GM19395 (cell line): ENCODE measurements around the gene SEMA4D.

Experiments used
- ATAC-seq: cut with Tn5 transposase; IDR thresholded peaks from one replicate; pipeline ENCODE4 v1.9.1; 2021; ENCODE audit warnings: mild to moderate bottlenecking, moderate library complexity; ENCODE audit not compliant: unreplicated experiment

SEMA4D gene, protein sequence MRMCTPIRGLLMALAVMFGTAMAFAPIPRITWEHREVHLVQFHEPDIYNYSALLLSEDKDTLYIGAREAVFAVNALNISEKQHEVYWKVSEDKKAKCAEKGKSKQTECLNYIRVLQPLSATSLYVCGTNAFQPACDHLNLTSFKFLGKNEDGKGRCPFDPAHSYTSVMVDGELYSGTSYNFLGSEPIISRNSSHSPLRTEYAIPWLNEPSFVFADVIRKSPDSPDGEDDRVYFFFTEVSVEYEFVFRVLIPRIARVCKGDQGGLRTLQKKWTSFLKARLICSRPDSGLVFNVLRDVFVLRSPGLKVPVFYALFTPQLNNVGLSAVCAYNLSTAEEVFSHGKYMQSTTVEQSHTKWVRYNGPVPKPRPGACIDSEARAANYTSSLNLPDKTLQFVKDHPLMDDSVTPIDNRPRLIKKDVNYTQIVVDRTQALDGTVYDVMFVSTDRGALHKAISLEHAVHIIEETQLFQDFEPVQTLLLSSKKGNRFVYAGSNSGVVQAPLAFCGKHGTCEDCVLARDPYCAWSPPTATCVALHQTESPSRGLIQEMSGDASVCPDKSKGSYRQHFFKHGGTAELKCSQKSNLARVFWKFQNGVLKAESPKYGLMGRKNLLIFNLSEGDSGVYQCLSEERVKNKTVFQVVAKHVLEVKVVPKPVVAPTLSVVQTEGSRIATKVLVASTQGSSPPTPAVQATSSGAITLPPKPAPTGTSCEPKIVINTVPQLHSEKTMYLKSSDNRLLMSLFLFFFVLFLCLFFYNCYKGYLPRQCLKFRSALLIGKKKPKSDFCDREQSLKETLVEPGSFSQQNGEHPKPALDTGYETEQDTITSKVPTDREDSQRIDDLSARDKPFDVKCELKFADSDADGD

DNA sequence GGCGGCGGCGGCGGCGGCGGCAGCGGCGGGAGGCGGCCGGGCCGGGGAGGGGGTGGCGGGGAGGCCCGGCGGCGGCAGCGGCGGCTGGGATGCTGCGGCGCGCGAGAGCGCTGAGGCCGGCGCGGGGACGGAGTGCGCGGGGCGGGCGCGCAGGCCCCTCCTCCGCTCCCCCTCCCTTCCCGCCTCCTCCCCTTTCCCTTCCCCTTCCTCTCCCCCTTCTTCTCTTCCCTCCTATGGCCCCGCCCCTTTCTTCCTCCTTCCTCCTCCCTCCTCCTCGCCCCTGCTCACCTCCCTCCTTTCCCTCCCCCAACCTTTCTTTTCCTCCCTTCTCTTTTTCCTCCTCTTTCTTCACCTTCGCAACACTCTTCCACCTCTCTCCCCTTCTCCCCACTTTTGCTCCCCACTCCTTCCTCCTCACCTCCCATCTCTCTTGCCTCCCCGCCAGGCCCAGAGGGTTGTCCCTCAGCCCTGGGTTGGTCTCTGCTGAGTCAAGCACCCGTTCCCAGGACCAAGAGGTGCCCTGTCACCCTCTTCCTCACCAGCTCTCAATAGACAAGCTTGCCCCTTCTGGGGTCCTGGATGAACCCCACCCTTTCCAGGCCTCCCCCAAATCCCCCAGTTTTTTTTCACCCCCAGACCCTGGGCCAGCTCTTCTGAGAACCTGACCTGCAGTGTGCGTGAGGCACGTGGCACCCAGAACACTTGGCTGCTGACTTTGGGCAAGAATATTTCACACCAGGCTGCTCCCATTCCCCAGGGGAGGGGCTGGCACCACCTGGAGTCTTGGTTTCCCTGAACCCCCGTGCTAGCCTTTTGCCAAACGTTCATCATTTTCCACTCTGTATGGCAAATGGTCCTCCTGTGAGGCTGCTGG lies at the start of gene SEMA4D:
TSS of gene SEMA4D (minus strand) at position 136 of the 874 bp plus-strand sequence. CDS start 92,657 bp downstream, outside the sequence.
- ATAC-seq: peak; percentile 36

DNA sequence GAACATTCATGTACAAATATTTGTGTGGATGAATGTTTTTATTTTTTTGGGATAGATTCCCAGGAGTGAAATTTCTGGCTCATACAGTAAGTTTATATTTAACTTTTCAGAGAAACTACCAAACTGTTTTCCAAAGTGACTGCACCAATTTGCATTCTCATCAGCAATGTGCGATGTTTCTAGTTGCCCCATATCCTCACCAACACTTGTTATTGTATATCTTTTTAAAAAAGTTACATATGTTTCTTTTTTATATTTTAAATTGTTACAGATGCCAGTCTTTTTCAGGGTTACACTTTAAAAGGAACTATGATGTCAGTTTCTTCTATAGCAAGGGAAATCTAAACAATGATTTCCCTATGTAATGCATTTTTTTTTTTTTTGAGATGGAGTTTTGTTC lies 49.1 kb upstream of the SEMA4D start:
- ATAC-seq: no peak

DNA sequence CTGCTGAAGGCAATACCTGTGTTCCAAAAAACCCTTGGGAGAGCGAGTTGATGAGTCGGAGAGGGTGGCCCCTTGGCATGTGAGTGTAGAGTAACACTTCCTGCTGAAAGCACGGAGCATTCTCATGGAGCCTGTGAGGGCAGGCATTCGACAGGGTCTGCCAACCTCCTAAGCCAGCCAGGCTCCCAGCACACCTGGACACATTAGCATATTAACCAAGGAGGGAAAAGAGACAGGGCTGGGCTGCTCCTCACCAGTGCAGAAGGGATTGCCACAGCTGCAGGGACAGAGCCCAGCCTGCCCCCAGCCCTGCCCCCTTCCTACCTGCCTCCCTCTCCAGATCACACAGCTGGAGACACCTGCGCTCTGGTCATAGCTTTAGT lies 46.4 kb upstream of the SEMA4D start:
- no peak for ATAC-seq

DNA sequence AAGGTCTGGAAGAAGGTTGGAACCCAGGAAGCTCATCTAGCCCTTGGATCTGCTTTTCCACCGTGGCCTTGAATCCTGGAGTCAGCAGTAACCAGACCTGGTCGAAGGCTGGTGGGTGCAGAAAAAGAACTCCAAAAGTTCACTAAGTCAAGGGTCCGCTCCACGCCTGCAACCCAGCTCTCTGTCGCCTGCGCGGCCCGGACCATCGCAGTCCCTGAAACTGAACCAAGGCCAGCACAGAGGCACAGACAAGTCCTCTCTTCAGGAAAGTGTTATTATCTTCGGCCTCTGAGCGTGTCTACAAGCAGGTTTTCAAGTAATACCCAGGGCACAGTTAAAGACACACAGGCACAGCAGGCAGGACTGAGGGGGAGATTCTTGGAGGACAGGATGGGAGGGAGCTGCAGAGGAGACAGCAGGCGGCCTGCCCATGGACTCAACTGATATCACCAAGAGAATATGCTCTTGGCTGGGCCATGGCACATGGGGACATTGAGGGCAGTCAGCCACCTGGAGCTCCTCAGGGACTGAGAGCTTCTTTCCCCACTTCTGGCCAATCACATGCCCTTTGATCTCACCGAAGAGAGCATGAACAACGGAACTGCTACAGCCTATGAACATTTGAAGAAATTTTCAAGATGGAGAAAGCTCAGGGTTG lies 45.8 kb upstream of the SEMA4D start:
- no peak for ATAC-seq

DNA sequence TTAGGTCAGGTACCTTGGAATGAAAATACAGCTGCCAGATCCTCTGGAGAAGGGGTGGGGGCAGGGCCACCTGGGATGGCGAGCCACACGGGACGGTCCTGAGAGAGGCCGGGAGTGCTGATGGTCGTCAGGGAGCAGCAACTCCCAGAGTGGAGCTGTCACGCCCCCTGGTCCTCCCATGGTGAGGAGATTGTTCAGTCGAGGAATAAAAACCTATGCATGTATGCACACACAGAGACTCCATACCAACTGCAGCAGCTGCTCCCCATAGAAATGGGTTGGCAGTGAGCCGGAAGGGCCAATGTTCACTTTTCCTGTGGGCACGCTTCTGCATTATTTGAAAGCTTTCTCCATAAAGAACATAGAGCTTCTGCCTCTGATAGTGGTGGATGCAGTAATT lies 45.2 kb upstream of the SEMA4D start:
- ATAC-seq: no peak

DNA sequence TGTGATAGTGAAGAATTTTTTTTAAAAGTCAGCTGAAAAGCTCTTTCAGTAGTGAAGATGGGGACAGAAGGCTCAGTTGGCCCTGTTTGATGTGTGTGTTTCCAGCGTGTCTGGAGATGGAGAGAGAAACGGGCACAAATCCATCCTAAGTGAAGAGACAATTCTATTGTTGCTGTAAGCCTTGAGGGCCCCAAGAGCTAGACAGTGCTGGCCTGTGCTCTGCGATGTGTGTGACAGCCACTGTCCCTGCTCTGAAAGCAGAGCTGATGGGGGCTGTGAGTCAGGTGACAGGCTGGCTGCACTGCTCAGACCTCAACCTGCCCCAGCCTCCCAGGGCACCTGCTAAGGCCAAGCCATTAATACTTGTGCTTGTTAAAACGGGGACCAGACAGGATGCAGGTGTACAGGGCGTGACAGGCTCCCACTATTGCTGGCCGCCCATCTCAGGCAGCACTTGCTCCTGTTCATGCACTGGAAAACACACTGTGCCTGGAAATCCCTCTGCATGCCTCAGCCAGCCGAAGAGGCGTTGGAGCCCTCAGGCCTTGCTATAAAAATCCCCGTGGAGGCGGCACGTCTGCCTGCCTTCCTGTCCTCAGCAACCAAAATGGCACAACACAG lies 44.6 kb upstream of the SEMA4D start:
- no peak for ATAC-seq

DNA sequence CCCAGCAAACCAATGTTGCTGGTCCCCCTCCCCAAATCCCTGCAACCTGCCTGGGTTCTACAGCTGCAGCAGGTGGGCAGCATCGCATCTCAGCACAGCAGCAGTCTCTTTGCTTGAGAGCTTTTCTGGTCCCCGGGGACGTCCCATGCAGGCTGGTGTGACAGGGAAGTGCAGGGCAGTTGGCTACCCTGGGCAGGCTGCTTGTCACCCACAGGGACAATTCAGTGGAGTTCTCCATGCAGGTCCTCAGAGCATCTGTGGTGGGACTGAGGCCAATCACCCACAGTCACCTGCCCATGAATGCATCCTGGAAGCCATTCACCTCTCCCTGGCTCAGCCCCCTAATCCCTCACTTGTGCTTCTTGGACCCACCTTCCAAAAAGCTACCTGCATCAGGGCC lies 43.9 kb upstream of the SEMA4D start:
- no peak for ATAC-seq

DNA sequence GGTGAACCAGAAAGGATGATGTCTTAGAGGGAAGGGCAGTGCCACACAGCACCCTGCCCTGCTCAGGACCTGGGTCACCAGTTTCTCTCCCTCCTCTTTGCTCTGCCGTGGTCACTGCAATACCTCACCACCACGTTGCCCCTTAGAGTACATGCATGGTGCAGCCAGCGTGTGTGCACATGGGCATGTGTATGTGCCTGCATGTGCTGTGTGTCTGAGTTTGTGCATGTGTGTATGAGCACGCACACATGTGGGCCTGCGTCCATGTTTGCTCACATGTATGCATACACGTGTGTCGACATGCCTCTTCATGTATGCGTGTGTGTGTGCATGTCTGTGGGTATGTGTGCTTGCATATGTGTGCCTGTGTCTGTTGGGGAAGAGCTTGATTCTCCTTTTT lies 41.5 kb upstream of the SEMA4D start:
- no peak for ATAC-seq

DNA sequence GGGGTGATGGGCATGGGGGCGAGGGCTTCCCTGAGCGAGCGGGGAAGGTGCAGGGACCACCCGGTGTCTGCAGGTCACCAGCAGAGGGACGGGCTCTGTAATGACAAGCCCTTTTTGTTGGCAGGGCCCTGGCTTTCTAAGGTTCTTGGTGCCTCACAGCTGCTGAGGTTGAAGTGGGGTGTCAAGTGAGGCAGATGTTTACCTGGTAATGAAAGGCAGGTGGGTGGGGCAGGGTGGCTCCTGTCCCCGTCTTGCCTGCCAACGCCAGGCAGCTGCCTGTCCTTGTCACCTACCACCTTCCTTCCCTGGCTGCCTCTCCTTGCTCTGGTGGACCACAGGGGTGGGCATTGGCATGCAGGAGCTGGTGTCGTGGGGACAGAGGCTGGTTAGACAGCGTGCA lies 41.0 kb upstream of the SEMA4D start:
- no peak for ATAC-seq

DNA sequence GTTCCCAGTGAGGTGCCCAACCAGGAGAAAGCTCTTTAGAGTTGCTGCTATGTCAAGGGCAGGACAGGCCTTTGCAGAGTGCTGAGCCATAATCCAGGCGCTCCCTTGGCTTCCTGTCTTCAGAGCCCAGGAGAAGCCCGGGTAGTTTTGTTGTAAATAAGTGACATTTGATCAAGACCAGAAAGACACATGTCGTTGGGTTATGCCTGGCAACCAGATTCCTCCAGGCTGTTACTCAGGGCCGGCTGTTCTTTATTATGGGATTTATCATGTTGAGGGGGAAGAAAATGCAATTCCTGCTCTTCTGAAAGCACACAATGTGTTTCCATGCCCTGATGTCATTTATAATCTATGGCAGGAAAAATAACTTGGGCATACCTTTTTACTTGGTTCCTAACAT lies 39.3 kb upstream of the SEMA4D start:
- ATAC-seq: no peak

DNA sequence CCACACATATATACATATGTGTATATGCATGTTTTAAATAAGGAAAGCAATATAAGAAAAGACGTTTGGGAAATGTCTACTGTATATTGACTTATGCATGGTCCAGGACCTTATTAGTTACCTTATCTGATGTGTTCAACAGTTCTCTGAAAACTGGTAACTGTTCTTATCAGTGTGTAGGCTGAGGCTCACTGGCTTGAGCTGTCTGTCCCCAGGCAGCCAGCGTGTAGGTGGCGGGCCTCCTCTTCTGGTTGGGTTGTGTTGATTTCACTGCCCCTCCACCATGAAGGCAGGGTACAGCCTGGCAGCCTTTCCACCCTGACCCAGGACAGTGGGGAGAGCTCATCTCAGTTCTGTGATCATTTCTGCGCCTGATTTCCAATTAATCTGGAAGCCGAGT lies 38.7 kb upstream of the SEMA4D start:
- peak; percentile 53 for ATAC-seq

DNA sequence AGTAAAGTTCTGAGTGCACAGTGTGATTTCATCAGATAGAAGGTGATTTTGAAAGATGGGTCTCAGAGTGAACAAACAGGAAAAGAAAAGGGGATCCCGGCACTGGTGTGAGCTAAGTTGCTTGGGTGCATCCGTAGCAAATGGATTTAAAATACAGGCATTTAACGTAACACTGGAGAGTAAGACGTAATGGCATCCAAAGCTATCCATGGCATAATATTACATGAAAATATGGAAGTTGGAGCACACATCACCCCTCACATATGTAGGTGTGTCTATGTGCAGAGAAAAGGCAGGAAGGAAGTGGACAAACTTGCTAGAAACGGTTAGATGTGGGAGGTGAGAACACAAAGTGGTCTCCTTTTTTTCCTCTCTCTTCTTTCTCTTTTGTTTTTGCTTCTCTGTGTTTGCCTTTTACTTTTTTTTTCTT lies 38.2 kb upstream of the SEMA4D start:
- peak; percentile 69 for ATAC-seq

DNA sequence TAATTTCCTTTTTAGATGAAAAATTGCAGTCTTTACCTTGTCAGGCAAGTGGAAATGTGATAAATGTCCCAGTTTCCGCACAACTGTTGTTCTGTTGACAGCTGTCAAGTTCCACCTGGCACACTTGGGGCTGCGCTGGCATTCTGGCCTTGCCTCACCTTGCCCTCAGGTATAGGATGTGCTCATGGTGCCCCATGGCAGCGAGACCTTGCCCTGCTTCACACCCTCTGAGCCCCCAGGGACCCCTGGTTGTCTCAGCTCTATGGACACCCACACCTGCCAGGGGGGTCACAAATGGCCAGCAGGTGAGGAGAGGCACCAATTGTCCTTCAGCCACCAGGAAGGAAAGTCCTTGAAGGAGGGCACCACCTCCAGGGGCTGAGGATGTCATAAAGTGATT lies 37.5 kb upstream of the SEMA4D start:
- no peak for ATAC-seq

DNA sequence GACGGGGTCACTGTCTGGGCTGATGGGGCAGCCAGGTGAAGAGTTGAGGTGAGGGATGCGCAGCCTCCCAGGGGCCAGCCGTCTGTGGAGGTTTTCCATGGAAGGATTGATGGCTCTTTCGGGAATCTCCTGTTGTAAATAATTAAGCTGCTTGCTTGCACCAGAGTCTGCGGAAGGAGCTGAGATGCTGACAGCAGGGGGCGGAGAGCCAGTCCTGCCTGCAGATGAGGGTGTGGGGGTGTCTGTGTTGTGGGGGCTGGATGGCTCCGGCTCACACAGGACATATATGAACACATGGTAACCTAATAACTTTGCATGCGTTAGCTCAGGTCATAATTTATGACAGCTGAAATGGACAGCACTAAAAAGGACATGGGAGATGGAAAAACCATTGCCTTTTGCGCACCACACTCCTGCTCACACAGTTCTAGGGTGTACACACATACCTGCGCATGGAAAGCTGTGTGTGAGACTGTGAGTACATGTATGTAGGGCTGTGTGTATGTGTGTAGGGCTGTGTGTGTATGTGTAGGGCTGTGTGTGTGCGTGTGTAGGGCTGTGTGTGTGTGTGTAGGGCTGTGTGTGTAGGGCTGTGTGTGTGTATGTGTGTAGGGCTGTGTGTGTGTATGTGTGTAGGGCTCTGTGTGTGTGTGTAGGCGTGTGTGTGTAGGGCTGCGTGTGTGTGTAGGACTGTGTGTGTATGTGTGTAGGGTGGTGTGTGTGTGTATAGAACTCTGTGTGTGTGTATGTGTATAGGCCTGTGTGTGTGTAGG lies 36.8 kb upstream of the SEMA4D start:
- no peak for ATAC-seq

DNA sequence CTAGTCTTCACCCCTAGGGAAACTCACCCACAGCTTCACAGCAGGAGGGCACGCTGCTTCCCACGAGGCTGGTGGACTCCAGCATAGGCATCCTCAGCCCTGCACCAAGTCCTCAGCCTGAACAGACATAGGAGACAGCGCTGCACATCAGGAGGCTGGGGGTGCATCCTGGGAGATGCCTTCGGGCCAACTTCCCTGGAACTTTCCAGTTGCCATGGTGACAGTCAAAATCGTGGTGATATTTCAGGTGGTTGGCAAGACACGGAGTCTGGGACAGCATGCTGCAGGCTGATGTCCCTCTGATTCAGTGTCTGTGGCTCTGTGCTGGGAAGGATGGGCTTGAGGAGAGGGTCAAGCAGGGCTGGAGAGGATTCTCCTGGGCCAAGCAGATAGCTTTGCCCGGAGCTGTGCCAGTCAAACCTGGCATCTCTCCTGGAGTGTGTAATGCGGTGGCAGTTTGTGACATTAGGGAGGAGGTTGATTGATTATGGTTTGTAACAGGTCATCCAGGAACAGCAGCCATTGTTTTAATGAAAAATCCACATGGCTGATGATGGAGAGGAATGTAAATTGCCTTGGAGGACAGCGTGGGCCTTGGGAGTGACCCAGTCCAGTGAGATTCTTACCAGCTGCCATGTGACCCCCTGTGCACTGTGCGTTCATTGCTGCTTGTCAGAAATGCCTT lies 35.6 kb upstream of the SEMA4D start:
- ATAC-seq: no peak

DNA sequence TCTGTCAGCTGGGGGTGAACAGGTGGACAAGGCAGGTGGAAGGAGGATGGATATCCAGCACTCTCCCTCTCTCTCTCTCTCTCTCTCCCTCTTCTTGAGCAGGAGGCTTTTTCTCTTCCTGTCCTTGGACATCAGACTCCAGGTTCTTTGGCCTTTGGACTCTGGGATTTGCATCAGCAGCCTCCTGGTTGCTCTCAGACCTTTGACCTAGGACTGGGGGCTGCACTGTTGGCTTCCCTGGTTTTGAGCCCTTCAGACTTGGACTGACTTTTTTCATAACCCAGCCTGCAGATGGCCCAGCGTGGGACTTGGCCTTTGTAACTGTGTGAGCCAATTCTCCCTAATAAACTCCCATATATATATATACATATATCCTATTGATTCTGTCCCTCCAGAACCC lies 35.0 kb upstream of the SEMA4D start:
- ATAC-seq: no peak

DNA sequence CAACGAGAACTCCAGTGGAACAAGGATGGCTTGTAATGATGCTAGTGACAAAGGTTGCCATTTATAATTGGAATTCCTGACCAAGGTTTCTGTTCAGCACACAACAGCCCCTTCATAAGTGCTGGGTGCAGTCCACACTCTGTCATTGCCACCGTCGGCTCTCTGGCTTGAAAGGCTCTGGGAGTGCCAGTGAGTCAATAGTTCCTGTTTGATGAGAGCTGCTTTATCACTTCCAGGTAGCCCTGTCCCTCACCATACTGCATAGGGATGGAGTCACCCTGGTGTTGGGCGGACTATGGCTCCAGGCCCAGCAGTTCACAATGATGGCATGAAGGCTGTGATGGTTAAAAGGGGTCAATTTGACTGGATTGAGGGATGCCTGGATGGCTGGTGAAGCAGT lies 34.6 kb upstream of the SEMA4D start:
- ATAC-seq: no peak

DNA sequence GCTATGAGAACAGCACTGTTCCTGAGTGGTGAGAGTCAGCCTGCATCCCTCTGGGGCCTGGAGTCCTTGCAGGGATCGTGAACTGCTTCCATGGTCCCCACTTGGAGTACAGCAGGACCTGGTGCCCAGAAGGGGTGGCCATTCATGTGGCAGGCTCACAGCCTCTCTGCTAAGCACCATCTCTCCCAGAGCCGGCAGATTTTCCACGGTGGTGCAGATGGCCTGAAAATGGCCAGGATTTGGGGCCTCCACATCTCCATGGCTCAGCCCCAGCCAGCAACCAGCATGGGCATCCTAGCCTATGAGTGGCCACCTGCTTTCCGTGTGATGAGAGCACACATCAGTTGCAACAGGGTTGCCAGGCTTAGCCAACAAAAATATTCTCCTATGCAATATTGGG lies 33.9 kb upstream of the SEMA4D start:
- no peak for ATAC-seq

DNA sequence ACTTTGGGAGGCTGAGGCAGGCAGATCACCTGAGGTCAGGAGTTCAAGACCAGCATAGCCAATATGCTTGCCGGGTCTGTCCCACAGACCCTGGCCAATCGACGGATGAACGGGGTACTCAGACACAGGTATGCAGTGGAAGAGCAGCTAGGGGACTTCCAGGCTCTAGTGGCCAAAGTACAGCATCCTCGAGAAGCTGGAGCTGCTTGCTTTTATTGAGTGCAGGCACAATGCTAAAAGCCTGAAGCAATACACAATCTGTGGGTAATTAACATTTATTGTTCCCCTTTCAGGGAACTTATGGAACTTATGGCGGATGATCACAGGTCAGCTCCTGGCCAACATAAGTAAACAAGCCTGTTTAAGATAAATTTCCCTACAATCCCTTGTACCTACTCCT lies 32.8 kb upstream of the SEMA4D start:
- no peak for ATAC-seq
